GM18526 (cell line): ENCODE data around the gene HIVEP1.

ENCODE experiments used
- POLR2A ChIP-seq: IDR thresholded peaks from 3 replicates; pipeline ENCODE4 v1.6.1; 2011; ENCODE audit not compliant: insufficient read length; ENCODE audit errors: extremely low read depth

HIVEP1 gene

GRCh38 chr6:12175626-12176025, 163.5 kb downstream of the HIVEP1 start:
- TF ChIP-seq POLR2A, result no peak

DNA sequence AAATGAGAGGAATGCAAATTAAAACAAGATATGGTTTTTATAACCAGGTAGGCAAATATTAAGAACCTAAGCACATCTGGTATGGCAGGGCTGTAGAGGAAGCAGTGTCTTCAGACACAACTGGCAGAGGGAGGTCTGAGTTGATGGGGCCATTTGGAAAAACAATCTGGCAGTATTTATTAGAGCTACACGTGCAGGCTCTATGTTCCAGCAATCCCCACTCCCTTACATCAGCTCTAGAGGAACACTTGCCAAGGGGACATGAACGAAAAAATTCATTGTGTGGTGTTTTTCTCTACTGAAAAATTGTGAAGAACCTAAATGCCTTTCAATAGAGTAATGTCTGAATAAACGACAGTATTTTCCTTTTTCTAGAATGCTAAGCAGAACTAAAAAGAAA, 166.4 kb downstream of the HIVEP1 start:
- no peak for TF ChIP-seq POLR2A

DNA sequence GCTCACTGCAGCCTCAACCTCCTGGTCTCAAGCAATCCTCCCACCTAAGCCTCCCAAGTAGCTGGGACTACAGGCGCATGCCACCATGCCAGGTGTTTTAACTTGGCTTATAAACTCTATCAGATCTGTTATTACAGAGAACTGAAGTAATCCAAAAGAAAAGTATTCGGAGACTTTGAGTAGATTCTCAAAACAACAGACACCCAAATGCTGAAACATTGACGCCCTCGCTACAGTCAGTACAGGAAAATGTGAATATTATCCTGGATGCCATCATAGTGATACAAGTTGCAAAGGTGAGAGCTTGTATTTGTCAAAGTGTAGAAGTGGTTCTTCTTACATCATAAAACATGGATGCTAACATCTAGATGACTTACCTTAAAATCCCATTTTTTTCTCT, 169.4 kb downstream of the HIVEP1 start:
- no peak for TF ChIP-seq POLR2A

GRCh38 chr6:12182676-12183075, 170.6 kb downstream of the HIVEP1 start:
- TF ChIP-seq POLR2A, result no peak

DNA sequence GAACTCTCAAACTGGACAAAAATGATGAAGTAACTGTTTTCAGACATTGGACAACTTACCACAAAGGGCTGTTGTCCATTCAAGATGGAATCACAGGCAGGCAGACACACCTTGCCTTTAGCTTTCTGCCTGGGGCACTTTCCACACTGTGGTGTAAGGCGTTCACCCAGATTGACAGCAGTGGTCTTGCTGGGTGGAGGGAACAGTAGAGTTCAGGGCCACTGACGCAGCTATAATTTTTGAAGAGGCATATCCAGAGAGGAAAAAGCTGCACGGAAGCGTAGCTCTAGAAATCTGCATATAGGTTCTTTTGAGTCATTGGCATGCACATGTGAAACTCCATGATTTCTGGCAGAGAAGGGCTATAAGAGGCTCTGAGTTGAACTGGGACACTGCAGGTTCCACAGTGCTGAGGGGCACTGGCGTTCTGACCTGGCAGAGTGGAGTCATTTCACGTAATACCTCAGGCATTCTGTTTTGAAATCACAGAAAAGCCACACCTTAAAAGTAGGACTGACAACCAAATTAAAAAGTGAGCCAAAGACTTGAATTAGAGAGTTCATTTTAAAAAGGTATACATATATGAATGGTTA, 173.1 kb downstream of the HIVEP1 start:
- TF ChIP-seq POLR2A, result no peak

DNA sequence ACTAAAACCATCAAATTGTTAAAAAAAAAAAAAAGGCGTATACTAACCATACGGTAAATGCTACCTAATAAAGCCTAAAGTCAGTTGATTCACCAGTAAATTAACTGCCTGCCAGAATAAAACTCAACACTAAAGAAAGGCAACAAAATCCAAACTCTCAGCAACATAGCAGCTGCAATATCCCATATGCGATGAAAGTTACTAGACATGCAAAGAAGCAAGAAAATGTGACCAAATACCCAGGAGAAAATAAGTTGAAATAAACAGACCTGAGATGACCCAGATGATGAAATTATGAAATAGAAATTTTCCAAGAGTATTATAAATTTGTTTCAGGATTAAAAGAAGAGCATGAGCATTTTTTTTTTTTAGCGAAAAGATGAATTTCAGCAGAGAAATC, 174.4 kb downstream of the HIVEP1 start:
- no peak for TF ChIP-seq POLR2A

GRCh38 chr6:12189150-12189549, 177.0 kb downstream of the HIVEP1 start:
- TF ChIP-seq POLR2A, result no peak

- no peak for TF ChIP-seq POLR2A
Measured at GRCh38 chr6:12189661-12190060, 177.5 kb downstream of the HIVEP1 start.

- no peak for TF ChIP-seq POLR2A
Measured at GRCh38 chr6:12190252-12190651, 178.1 kb downstream of the HIVEP1 start.

- no peak for TF ChIP-seq POLR2A
Measured at GRCh38 chr6:12196326-12196936, 184.3 kb downstream of the HIVEP1 start.

GRCh38 chr6:12198851-12199250, 186.7 kb downstream of the HIVEP1 start:
- no peak for TF ChIP-seq POLR2A

GRCh38 chr6:12200015-12200564, 188.0 kb downstream of the HIVEP1 start:
- TF ChIP-seq POLR2A, result no peak

GRCh38 chr6:12200761-12201160, 188.6 kb downstream of the HIVEP1 start:
- no peak for TF ChIP-seq POLR2A

GRCh38 chr6:12203001-12203400, 190.9 kb downstream of the HIVEP1 start:
- no peak for TF ChIP-seq POLR2A

GRCh38 chr6:12208190-12208589, 196.1 kb downstream of the HIVEP1 start:
- TF ChIP-seq POLR2A, result no peak

DNA sequence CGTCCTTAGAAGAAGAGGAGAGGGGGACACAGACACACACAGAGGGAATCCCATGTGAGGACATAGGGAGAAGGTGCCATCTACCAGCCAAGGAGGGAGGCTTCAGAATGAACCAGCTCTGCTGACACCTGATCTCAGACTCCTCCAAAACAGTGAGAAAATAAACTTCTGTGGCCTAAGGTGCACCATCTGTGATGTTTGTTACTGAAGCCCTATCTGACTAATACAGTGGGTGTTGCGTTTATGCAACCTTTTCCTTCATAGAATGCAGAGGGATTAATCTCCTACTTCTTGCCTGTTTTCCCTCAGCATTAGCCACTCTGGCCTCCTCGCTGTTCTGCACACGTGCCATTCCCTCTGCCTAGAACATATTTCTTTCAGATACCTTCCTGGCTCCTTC, 196.6 kb downstream of the HIVEP1 start:
- no peak for TF ChIP-seq POLR2A
